ENCODE measurements around the gene TMPRSS2.
A peak's percentile ranks its signal among the peaks of the same experiment; 100 is the strongest.
"Not testable (repeated sequence)": the region's sequence is repeated elsewhere in the genome, so short reads cannot be mapped to it uniquely, and the experiment has no call there.

Gene TMPRSS2

GRCh38 chr21:41418393-41418792 lies 89.6 kb downstream of the TMPRSS2 start:
- peak in 2 of 42 donors; percentile 6 to 36 for DNase-seq
- intact Hi-C loops (cut with DNase I) = no loop called here

GRCh38 chr21:41417505-41417904 lies 90.5 kb downstream of the TMPRSS2 start:
- intact Hi-C loops (cut with DNase I); DNase-seq: not testable (repeated sequence)
